ENCODE results near the gene HERC4. TPM values are rescaled to one million over a fixed set of nuclear protein-coding genes. Genes with fewer than 3 reads are reported as not detected.

Gene HERC4
- total RNA-seq, 1 experiment from 2014 or later, result 95.2 TPM

DNA sequence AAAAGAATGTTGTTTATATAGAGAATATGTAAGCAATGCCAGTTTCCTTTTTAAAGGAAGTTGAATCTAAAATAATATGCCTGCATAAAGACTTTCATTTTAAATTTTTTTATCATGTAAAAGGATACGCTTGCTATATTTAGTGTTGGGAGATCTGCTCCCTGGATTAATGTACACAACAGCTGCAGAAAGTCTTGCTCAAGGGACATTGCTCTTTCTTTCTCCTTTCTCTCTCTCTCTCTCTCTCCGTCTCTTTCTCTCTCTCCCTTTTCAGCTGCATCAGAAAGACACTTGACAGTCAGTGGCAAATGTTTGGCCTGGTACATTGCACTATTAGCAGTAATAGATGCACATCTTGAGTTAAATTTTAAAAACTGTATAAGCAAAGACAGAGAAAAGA, 34.9 kb upstream of the HERC4 start:
- DNase-seq, result no peak
- TF ChIP-seq, protein P1, sequence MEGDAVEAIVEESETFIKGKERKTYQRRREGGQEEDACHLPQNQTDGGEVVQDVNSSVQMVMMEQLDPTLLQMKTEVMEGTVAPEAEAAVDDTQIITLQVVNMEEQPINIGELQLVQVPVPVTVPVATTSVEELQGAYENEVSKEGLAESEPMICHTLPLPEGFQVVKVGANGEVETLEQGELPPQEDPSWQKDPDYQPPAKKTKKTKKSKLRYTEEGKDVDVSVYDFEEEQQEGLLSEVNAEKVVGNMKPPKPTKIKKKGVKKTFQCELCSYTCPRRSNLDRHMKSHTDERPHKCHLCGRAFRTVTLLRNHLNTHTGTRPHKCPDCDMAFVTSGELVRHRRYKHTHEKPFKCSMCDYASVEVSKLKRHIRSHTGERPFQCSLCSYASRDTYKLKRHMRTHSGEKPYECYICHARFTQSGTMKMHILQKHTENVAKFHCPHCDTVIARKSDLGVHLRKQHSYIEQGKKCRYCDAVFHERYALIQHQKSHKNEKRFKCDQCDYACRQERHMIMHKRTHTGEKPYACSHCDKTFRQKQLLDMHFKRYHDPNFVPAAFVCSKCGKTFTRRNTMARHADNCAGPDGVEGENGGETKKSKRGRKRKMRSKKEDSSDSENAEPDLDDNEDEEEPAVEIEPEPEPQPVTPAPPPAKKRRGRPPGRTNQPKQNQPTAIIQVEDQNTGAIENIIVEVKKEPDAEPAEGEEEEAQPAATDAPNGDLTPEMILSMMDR (IDR thresholded peaks at IDR 0.05; ENCODE audit: unreplicated experiment), result no peak
- no peaks in the 10 kb centered on the region for H3K27me3 Mint-ChIP-seq (ENCODE audit: unreplicated experiment)
- intact Hi-C loops (cut with micrococcal nuclease; ENCODE audit: unreplicated experiment), result no loop called here
- H3K4me1 Mint-ChIP-seq (ENCODE audit: low read depth, unreplicated experiment), result peaks cover 7% of the 10 kb centered on the region
- H3K4me3 Mint-ChIP-seq (ENCODE audit: low read depth, unreplicated experiment), result no peak overlapping the region
- no peaks in the 10 kb centered on the region for H3K36me3 Mint-ChIP-seq (ENCODE audit: insufficient read depth, unreplicated experiment)
- CTCF ChIA-PET, result no interaction called here
- BruUV-seq (replicated peaks), result no TSS peak
- no peak overlapping the region for H3K27ac Mint-ChIP-seq (ENCODE audit: unreplicated experiment)
- H3K9me3 Mint-ChIP-seq (ENCODE audit: low read depth, unreplicated experiment), result no peaks in the 10 kb centered on the region

DNA sequence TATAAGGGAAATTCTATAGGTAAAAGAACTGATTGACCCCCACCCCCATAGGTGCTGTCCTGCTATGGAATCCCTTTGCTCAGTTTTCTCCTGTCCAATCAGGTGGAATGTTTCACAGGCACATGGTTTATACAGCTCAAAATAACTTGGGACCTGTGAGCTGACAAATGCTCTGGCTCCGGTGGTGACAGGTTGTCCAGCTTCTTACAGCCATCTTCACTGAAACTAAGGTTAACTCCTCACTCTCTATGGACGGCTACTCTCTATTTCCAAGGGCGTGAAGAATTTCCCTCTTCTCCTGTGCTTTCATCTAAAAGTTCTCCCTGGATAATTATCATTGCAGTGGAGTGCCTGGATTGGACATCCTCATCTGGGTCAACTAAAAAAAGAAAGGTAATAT, 34.2 kb upstream of the HERC4 start, which contains the start of gene MYPN:
MYPN (plus strand) TSS at position 158 of the 400 bp plus-strand sequence. CDS start 11,951 bp downstream, outside the sequence.
- intact Hi-C loops (cut with micrococcal nuclease; ENCODE audit: unreplicated experiment), result no loop called here
- Mint-ChIP-seq H3K9me3 (ENCODE audit: low read depth, unreplicated experiment) (no peaks in the 10 kb centered on the region), H3K4me3 (ENCODE audit: low read depth, unreplicated experiment) (no peak within 1 kb of the TSS), H3K27ac (ENCODE audit: unreplicated experiment) (no peak within 1 kb of the TSS), H3K27me3 (ENCODE audit: unreplicated experiment) (no peaks in the 10 kb centered on the region), H3K4me1 (ENCODE audit: low read depth, unreplicated experiment) (peaks cover 7% of the 10 kb centered on the region), H3K36me3 (ENCODE audit: insufficient read depth, unreplicated experiment) (no peaks in the 10 kb centered on the region)
- no TSS peak for BruUV-seq (replicated peaks)
- CTCF ChIA-PET, result interaction anchor here (0.9 kb wide), 1 partner anchor 15 kb away, joined by 3 read pairs; no protein-coding TSS in a partner anchor
- no peak for DNase-seq
- TF ChIP-seq, protein P1 (IDR thresholded peaks at IDR 0.05; ENCODE audit: unreplicated experiment), result no peak

DNA sequence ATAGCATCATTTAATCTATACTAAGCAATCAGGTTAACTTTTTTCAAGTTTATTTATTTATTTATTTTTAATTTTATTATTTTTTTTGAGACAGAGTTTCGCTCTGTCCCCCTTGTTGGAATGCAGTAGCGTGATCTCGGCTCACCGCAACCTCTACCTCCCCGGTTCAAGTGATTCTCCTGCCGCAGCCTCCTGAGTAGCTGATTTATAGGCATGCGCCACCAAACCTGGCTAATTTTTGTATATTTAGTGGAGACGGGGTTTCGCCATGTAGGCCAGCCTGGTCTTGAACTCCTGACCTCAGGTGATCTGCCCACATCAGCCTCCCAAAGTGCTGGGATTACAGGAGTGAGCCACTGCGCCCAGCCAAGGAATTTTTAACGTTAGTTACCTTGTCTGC, 33.6 kb upstream of the HERC4 start:
- BruUV-seq (replicated peaks), result no TSS peak
- intact Hi-C loops (cut with micrococcal nuclease; ENCODE audit: unreplicated experiment), result no loop called here
- Mint-ChIP-seq H3K27ac (ENCODE audit: unreplicated experiment) (no peak overlapping the region), H3K4me3 (ENCODE audit: low read depth, unreplicated experiment) (no peak overlapping the region), H3K4me1 (ENCODE audit: low read depth, unreplicated experiment) (peaks cover 7% of the 10 kb centered on the region), H3K36me3 (ENCODE audit: insufficient read depth, unreplicated experiment) (no peaks in the 10 kb centered on the region), H3K9me3 (ENCODE audit: low read depth, unreplicated experiment) (no peaks in the 10 kb centered on the region), H3K27me3 (ENCODE audit: unreplicated experiment) (no peaks in the 10 kb centered on the region)
- TF ChIP-seq, protein P1 (IDR thresholded peaks at IDR 0.05; ENCODE audit: unreplicated experiment), result no peak
- no peak for DNase-seq
- CTCF ChIA-PET, result interaction anchor here (0.6 to 0.9 kb wide), 2 partner anchors 14 to 97 kb away, joined by 3 read pairs; no protein-coding TSS in a partner anchor

DNA sequence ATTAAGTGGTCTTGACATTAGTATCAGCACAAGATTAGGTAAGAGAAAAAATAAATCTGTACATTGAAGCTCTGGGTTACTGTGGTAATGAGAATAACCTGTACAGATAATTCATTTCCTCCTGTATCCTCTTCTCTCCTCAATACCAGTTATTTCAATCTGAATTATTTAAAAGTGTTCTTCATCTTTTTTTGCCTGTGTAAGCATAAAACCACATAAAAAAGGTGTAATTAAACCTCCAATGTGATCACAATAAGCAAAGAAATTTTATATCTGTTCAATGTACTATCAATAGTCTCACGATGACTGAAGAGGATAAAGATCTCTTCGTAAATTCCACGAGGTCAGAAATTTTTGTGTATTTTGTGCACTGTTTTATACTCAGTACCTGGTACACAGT, 33.0 kb upstream of the HERC4 start:
- TF ChIP-seq, protein P1 (IDR thresholded peaks at IDR 0.05; ENCODE audit: unreplicated experiment), result no peak
- CTCF ChIA-PET, result interaction anchor here (0.6 kb wide), 1 partner anchor 97 kb away, joined by 3 read pairs; no protein-coding TSS in a partner anchor
- Mint-ChIP-seq H3K27me3 (ENCODE audit: unreplicated experiment) (no peaks in the 10 kb centered on the region), H3K4me1 (ENCODE audit: low read depth, unreplicated experiment) (peaks cover 12% of the 10 kb centered on the region), H3K36me3 (ENCODE audit: insufficient read depth, unreplicated experiment) (no peaks in the 10 kb centered on the region), H3K27ac (ENCODE audit: unreplicated experiment) (no peak overlapping the region), H3K9me3 (ENCODE audit: low read depth, unreplicated experiment) (no peaks in the 10 kb centered on the region), H3K4me3 (ENCODE audit: low read depth, unreplicated experiment) (no peak overlapping the region)
- intact Hi-C loops (cut with micrococcal nuclease; ENCODE audit: unreplicated experiment), result no loop called here
- no TSS peak for BruUV-seq (replicated peaks)
- DNase-seq, result no peak

Data from Calu3 (cell line).